ENCODE measurements around the gene SERPINB12. TPM values are rescaled to one million over a fixed set of nuclear protein-coding genes. Genes with fewer than 3 reads are reported as not detected.

Gene SERPINB12
- total and polyA plus RNA-seq, 10 of the 15 experiments (the other 5 are each of a cell fraction or from before 2014, with no cell fraction given), result not detected

DNA sequence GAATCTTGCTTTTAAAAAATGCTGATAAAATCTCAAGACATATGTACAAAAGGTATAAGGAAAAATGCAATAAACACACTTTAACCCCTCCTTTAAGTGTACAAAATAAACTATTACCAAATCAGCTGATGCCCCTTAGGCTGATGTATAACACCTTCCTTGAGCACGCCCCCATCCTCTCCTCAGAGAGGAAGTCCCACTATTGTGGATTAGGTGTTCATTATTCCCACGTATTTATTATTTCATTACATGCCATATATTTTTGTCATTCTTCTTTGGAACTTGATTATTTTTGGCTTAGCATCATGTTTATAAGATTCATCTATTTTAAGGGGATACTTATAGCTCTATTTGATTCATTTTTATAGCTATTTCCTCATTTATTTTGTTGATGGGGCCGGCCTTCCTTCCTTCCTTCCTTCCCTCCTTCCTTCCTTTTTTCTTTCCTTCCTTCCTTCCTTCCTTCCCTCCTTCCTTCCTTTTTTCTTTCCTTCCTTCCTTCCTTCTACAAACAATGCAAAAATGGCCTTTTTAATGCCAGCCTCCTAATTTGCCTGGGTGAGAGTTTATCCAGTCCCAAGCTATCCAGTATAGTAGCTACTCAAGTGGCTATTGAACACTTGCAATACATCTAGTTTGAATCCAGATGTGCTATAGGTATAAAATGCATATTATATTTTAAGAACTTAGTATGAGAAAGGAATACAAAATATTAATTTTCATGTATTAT is 49.0 kb downstream of the SERPINB12 start:
- H3K36me3 ChIP-seq (ENCODE audit: control insufficient read depth in 2 of 2, insufficient read depth in 2 of 2, low read length in 1 of 2), result no peaks in the 10 kb centered on the region
- ATAC-seq (no peak), FAIRE-seq (no peak), DNase-seq (ENCODE audit: low read depth, low spot score) (no peak)
- RAD21 ChIA-PET (ENCODE audit: unreplicated experiment), result interaction anchor here (1.6 kb wide), 1 partner anchor 14 kb away, joined by 5 read pairs; no protein-coding TSS in a partner anchor
- H3K4me2 ChIP-seq (ENCODE audit: control insufficient read depth, insufficient read depth), result no peak overlapping the region
- H3K4me1 ChIP-seq (ENCODE audit: control insufficient read depth, insufficient read depth, low read length), result no peaks in the 10 kb centered on the region
- H3K27me3 ChIP-seq (replicated peaks in 1 of 2; ENCODE audit: control insufficient read depth in 2 of 2, insufficient read depth in 2 of 2, low read length in 1 of 2), result peaks cover 0 to 3% of the 10 kb centered on the region in 2 experiments; a peak in 3 of 4 replicates
- POLR2A ChIA-PET, result interaction anchor here (0.6 kb wide), 1 partner anchor 526 kb away, joined by 5 read pairs; no protein-coding TSS in a partner anchor
- SMC1A ChIA-PET (ENCODE audit: uncharacterized antibody, unreplicated experiment), result interaction anchor here (0.6 to 0.7 kb wide), 2 partner anchors 60 to 64 kb away, joined by 3 read pairs; no protein-coding TSS in a partner anchor
- no peak for TF ChIP-seq CEBPB (IDR thresholded peaks at IDR 0.05; ENCODE audit: borderline replicate concordance in 1 of 2, low read depth in 2 of 2, low read length in 2 of 2)
- TF ChIP-seq, protein P1, sequence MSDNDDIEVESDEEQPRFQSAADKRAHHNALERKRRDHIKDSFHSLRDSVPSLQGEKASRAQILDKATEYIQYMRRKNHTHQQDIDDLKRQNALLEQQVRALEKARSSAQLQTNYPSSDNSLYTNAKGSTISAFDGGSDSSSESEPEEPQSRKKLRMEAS (IDR thresholded peaks at IDR 0.05; ENCODE audit: low read depth, low read length), result no peak
- no peak for TF ChIP-seq ZSCAN29 (IDR thresholded peaks at IDR 0.05)
- no peak for TF ChIP-seq SPI1 (IDR thresholded peaks at IDR 0.05; ENCODE audit: borderline replicate concordance, insufficient read depth, low read depth, low read length)
- TF ChIP-seq, protein P2, sequence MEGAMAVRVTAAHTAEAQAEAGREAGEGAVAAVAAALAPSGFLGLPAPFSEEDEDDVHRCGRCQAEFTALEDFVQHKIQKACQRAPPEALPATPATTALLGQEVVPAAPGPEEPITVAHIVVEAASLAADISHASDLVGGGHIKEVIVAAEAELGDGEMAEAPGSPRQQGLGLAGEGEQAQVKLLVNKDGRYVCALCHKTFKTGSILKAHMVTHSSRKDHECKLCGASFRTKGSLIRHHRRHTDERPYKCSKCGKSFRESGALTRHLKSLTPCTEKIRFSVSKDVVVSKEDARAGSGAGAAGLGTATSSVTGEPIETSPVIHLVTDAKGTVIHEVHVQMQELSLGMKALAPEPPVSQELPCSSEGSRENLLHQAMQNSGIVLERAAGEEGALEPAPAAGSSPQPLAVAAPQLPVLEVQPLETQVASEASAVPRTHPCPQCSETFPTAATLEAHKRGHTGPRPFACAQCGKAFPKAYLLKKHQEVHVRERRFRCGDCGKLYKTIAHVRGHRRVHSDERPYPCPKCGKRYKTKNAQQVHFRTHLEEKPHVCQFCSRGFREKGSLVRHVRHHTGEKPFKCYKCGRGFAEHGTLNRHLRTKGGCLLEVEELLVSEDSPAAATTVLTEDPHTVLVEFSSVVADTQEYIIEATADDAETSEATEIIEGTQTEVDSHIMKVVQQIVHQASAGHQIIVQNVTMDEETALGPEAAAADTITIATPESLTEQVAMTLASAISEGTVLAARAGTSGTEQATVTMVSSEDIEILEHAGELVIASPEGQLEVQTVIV (IDR thresholded peaks at IDR 0.05; ENCODE audit: borderline replicate concordance, partially characterized antibody), result no peak
- no peak for TF ChIP-seq HDAC2 (IDR thresholded peaks at IDR 0.05)
- no peak for TF ChIP-seq FOXK2 (IDR thresholded peaks at IDR 0.05)
- no peak for TF ChIP-seq KDM1A (IDR thresholded peaks at IDR 0.05; ENCODE audit: borderline replicate concordance)
- CTCF ChIA-PET, result interaction anchor here (0.6 to 1.4 kb wide), 6 partner anchors 8 to 151 kb away, joined by 3 to 8 read pairs (median 4); no protein-coding TSS in a partner anchor
- H3K4me3 ChIP-seq, result no peak overlapping the region
- no peaks in the 10 kb centered on the region for H3K79me2 ChIP-seq (ENCODE audit: control insufficient read depth, insufficient read depth, low read length)
- H2AFZ ChIP-seq (ENCODE audit: control insufficient read depth, low read depth, low read length), result no peak overlapping the region
- intact Hi-C loops (cut with micrococcal nuclease; ENCODE audit: unreplicated experiment) (no loop called here), in situ Hi-C loops (cut with MboI) (no loop called here)
- H3K27ac ChIP-seq (ENCODE audit: control insufficient read depth, insufficient read depth), result no peak overlapping the region
- 1% methylated on average over 3 of the region's 3 CpGs for WGBS (ENCODE audit: insufficient coverage, insufficient replicate concordance, low lambda C conversion rate, missing lambda C conversion rate)
- no peak overlapping the region for H3K9ac ChIP-seq (ENCODE audit: control insufficient read depth, insufficient read depth, low read length)
- no peaks in the 10 kb centered on the region for H3K9me3 ChIP-seq (replicated peaks; ENCODE audit: control insufficient read depth, insufficient read depth, low read length)
- BruUV-seq (replicated peaks), result no TSS peak
- H4K20me1 ChIP-seq (ENCODE audit: control insufficient read depth, insufficient read depth), result no peaks in the 10 kb centered on the region

Data from GM12878 (cell line).